Tongue (tissue), 2 donors: ENCODE data around the gene CTNNA2. TPM values are rescaled to one million over a fixed set of nuclear protein-coding genes. Genes with fewer than 3 reads are reported as not detected.

Experiments used
- DNase-seq: peaks from one replicate; pipeline ENCODE4 v3.0.0-alpha.2; 2015
- total RNA-seq: library from RNA; depleted of rRNA; stranded (reverse); fragments of >200 nt; gene quantifications from one replicate; pipeline ENCODE4 v1.2.3, GENCODE V29; 2014

CTNNA2 gene
- 0.92 TPM for total RNA-seq

- peak; percentile 70 for DNase-seq
Measured at GRCh38 chr2:79512442-79513401, at the start of gene CTNNA2. Gene CTNNA2 (plus strand): TSS chr2:79513051.

GRCh38 chr2:79487399-79487798 is 25.5 kb upstream of the CTNNA2 start:
- no peak for DNase-seq

GRCh38 chr2:79511320-79511951 is 1.4 kb upstream of the CTNNA2 start:
- peak; percentile 91 for DNase-seq

- DNase-seq = no peak
Measured at GRCh38 chr2:79513711-79514110, 860 bp downstream of the CTNNA2 start.

- DNase-seq = no peak
Measured at GRCh38 chr2:79529636-79530035, 16.8 kb downstream of the CTNNA2 start.

- peak; percentile 1 for DNase-seq
Measured at GRCh38 chr2:79530443-79530842, 17.6 kb downstream of the CTNNA2 start.

GRCh38 chr2:79547568-79547967 is 34.7 kb downstream of the CTNNA2 start:
- no peak for DNase-seq

- DNase-seq = no peak
Measured at GRCh38 chr2:79552653-79553052, 39.8 kb downstream of the CTNNA2 start.

GRCh38 chr2:79554899-79555298 is 42.0 kb downstream of the CTNNA2 start:
- no peak for DNase-seq

GRCh38 chr2:79564065-79564464 is 51.2 kb downstream of the CTNNA2 start:
- no peak for DNase-seq

GRCh38 chr2:79569048-79569447 is 56.2 kb downstream of the CTNNA2 start:
- DNase-seq = no peak

GRCh38 chr2:79573895-79574674 is 61.2 kb downstream of the CTNNA2 start:
- no peak for DNase-seq

- no peak for DNase-seq
Measured at GRCh38 chr2:79576451-79576850, 63.6 kb downstream of the CTNNA2 start.

GRCh38 chr2:79578952-79579351 is 66.1 kb downstream of the CTNNA2 start:
- no peak for DNase-seq

- no peak for DNase-seq
Measured at GRCh38 chr2:79580175-79580574, 67.3 kb downstream of the CTNNA2 start.

GRCh38 chr2:79585701-79586433 is 73.0 kb downstream of the CTNNA2 start:
- no peak for DNase-seq

- no peak for DNase-seq
Measured at GRCh38 chr2:79591281-79591680, 78.4 kb downstream of the CTNNA2 start.

- DNase-seq = no peak
Measured at GRCh38 chr2:79593237-79593867, 80.5 kb downstream of the CTNNA2 start.

GRCh38 chr2:79596403-79596802 is 83.6 kb downstream of the CTNNA2 start:
- DNase-seq = no peak

- DNase-seq = no peak
Measured at GRCh38 chr2:79604748-79605147, 91.9 kb downstream of the CTNNA2 start.

- DNase-seq = no peak
Measured at GRCh38 chr2:79611448-79612016, 98.7 kb downstream of the CTNNA2 start.
